22Rv1 (cell line): Measurements from ENCODE around the gene LMBR1.
A peak's percentile ranks its signal among the peaks of the same experiment; 100 is the strongest.
"Not testable (repeated sequence)": the region's sequence is repeated elsewhere in the genome, so short reads cannot be mapped to it uniquely, and the experiment has no call there.

Experiments
- H3K27ac ChIP-seq: fragments of 450-650 bp; 2 replicates; pipeline ENCODE4 v1.5.1; 2017
- ZFX ChIP-seq: fragments of 450-650 bp; IDR thresholded peaks from 2 replicates; pipeline ENCODE4 v1.6.1; 2017; ENCODE audit warnings: antibody characterized with exemption, borderline replicate concordance
- TF ChIP-seq, protein P1 (sequence below): fragments of 450-650 bp; IDR thresholded peaks from 2 replicates; pipeline ENCODE4 v1.5.1; 2017; ENCODE audit warnings: mild to moderate bottlenecking

Gene LMBR1

DNA sequence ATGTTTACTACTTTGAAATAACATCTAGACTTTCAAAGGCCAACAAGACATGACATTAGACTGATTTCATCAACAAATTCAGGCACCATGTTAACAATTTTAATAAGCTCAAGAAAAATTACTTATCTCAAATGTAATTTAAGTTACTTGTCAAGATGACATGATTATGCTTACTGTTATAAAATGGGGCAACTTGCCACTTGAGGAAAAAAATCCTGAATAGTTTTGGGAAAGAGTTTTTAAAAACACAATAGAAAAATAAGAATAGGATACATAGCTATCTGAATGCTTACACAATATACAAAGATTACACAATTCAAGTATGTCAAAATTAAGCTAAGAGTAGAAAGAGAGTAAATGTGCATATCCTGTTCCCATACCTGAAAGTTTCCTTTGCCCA, 167.0 kb downstream of the LMBR1 start:
- no peak for TF ChIP-seq ZFX
- TF ChIP-seq, protein P1, sequence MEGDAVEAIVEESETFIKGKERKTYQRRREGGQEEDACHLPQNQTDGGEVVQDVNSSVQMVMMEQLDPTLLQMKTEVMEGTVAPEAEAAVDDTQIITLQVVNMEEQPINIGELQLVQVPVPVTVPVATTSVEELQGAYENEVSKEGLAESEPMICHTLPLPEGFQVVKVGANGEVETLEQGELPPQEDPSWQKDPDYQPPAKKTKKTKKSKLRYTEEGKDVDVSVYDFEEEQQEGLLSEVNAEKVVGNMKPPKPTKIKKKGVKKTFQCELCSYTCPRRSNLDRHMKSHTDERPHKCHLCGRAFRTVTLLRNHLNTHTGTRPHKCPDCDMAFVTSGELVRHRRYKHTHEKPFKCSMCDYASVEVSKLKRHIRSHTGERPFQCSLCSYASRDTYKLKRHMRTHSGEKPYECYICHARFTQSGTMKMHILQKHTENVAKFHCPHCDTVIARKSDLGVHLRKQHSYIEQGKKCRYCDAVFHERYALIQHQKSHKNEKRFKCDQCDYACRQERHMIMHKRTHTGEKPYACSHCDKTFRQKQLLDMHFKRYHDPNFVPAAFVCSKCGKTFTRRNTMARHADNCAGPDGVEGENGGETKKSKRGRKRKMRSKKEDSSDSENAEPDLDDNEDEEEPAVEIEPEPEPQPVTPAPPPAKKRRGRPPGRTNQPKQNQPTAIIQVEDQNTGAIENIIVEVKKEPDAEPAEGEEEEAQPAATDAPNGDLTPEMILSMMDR = no peak
- H3K27ac ChIP-seq = 0 out of 2 replicates have a peak overlapping the region, but pooled peaks have one; percentile 40

- TF ChIP-seq, protein P1 = no peak
- no peak for TF ChIP-seq ZFX
- H3K27ac ChIP-seq = peak overlapping the region; percentile 40
These were observed 167.9 kb downstream of the LMBR1 start for GRCh38 chr7:156725073-156725472.

DNA sequence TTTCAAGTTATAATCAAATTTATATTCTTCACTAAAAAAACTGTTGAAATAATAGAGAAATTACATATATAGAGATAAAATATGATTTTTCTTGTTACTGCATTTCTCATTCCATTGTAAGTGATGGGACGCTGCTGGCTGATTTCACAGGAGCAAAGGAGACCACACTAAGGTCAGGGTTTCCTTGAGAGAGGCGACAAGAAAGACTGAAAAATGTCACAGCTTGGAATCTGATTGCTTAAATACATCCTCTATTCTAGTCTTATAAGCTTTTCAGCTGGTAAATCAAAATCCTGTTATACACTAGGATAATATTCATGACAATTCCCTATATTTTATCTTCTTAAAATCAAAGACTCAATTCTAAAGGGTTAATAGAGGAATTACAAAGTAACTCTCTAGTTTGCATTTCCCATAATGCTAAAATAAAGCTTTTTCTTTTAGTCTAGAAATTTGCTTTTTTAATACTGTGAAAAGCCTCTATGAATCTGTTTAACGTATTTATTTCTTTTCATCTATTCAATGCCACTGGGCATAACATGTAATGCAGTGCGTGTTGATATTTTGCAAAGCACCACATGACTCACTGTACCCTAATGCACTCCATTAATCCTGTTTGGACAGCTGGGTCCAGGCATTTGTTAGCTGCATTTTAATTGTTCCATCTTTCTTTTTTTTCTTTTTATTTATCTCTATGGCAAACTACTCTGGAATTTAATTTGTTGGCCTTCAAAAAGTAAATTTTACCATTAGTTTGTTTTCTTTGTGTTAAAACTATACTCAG, 170.7 kb downstream of the LMBR1 start:
- H3K27ac ChIP-seq = no peak overlapping the region
- TF ChIP-seq, protein P1 = no peak
- no peak for TF ChIP-seq ZFX

DNA sequence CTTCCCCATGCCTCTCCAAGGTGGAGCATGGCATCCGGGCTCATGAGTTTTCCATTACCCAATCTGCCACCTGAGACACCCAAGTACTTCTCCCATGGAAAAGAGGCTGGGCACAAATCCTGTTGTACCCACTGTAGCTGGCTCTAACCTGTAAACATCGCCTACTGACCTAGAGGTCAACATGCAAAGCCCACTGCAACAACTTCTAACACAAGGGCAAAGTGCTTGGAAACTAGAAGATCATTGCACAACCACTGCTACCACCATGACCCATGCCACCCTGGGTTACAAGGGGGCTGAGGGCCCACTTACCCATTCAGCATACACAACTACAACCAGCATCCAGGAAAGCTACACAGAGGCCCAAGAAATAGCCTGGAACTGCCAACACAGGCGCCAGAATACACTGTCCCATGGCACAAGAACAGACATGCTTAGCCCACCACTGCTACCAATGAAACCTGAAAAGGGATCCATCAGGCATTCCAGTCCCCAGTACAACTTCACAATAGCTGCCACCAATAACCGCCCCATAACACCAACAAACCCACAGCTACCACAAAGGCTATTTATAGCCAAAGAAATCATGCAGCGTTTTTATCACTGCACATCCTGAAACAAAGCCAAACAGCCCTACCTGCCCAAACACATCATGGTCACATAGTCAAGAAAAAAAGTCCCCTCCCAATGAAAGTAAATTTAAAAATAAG, 189.1 kb downstream of the LMBR1 start:
- TF ChIP-seq, protein P1 = no peak
- no peak for TF ChIP-seq ZFX
- H3K27ac ChIP-seq = no peak overlapping the region

GRCh38 chr7:156703209-156703608, 189.8 kb downstream of the LMBR1 start:
- TF ChIP-seq, protein P1 = no peak
- TF ChIP-seq ZFX = no peak
- H3K27ac ChIP-seq = no peak overlapping the region

DNA sequence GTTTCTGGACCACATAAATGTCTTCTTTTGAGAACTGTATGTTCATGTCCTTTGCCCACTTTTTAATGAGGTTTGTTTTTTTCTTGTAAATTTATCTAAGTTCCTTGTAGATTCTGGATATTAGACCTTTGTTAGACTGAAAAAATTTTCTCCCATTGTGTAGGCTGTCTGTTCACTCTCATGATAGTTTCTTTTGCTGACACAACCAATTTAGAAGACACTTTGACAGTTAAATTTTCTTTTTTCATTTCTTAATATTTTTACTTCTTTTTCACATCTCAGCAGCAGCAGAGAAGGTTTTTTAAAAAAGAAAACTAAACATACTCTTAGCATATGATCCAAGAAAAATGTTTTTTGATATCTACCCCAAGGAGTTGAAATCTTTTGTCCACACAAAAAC, 190.6 kb downstream of the LMBR1 start:
- H3K27ac ChIP-seq = no peak overlapping the region
- TF ChIP-seq ZFX = no peak
- TF ChIP-seq, protein P1 = no peak

DNA sequence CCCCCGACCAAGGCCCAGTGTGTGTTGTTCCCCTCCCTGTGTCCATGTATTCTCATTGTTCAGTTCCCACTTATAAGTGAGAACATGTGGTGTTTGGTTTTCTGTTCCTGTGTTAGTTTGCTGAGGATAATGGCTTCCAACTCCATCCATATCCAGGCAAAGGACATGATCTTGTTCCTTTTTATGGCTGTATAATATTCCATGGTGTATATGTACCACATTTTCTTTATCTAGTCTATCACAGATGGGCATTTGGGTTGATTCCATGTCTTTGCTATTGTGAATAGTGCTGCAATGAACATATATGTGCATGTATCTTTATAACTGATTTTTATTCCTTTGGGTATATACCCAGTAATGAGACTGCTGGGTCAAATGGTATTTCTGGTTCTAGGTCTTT, 191.2 kb downstream of the LMBR1 start:
- H3K27ac ChIP-seq = not testable (repeated sequence)

DNA sequence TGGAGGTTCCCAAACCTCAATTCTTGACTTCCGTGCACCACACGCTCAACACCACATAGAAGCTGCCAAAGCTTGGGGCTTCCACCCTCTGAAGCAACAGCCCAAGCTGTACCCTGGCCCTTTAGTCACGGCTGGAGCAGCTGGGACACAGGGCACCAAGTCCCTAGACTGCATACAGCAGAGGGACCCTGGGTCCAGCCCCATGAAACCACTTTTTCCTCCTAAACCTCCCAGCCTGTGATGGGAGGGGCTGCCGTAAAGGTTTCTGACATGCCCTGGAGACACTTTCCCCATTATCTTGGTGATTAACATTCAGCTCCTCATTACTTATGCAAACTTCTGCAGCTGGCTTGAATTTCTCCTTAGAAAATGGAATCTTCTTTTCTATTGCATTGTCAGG, 194.5 kb downstream of the LMBR1 start:
- H3K27ac ChIP-seq = not testable (repeated sequence)

GRCh38 chr7:156697283-156697682, 195.7 kb downstream of the LMBR1 start:
- not testable (repeated sequence) for H3K27ac ChIP-seq
